WI38 (cell line): ENCODE data around the gene ALDH5A1.
A peak's percentile ranks its signal among the peaks of the same experiment; 100 is the strongest.
"Not testable (repeated sequence)": the region's sequence is repeated elsewhere in the genome, so short reads cannot be mapped to it uniquely, and the experiment has no call there.

Source experiments
- H3K4me3 ChIP-seq: 2 replicates; pipeline ENCODE4 v1.5.1; 2011; ENCODE audit warnings: low read depth, mild to moderate bottlenecking, control low read depth, low read length
- CTCF ChIP-seq: IDR thresholded peaks from 2 replicates; pipeline ENCODE4 v1.5.1; 2012; ENCODE audit warnings: low read depth, mild to moderate bottlenecking, control low read depth, low read length

ALDH5A1 gene

DNA sequence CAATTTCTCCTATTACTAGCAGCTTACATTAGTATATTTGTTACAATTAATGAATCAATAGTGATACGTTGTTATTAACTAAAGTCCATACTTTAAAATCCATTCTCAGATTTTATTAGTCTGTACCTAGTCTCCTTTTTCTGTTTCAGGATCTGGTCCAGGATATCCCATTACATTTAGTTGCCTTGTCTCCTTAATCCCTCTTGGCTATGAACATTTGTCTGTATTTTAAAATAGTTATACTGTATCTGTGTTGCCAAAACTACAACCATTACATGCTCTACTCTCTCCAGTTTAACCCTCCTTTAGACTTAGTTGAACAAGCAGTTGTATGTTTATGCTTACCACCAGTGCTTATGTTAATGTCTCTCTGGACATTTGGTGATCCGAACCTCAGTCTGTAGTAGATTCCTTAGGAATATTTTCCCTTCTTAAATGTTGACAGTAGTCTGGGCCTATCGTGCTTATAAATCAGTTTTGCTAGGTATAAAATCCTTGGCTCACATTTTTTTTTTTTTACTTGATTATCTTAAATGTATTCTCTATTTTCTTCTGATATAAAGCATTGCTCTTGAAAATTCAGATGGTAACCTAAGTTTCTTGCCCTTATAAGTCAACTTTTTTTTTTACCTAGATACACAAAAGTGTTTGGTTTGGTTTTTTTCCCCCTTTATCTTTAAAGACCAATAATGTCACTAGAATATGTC lies 12.2 kb downstream of the ALDH5A1 start:
- TF ChIP-seq CTCF = no peak
- no peak overlapping the region for H3K4me3 ChIP-seq

- H3K4me3 ChIP-seq = not testable (repeated sequence)
These were observed 17.2 kb downstream of the ALDH5A1 start for GRCh38 chr6:24511976-24512375.

GRCh38 chr6:24513602-24514001 lies 18.8 kb downstream of the ALDH5A1 start:
- H3K4me3 ChIP-seq = no peak overlapping the region
- TF ChIP-seq CTCF = no peak

DNA sequence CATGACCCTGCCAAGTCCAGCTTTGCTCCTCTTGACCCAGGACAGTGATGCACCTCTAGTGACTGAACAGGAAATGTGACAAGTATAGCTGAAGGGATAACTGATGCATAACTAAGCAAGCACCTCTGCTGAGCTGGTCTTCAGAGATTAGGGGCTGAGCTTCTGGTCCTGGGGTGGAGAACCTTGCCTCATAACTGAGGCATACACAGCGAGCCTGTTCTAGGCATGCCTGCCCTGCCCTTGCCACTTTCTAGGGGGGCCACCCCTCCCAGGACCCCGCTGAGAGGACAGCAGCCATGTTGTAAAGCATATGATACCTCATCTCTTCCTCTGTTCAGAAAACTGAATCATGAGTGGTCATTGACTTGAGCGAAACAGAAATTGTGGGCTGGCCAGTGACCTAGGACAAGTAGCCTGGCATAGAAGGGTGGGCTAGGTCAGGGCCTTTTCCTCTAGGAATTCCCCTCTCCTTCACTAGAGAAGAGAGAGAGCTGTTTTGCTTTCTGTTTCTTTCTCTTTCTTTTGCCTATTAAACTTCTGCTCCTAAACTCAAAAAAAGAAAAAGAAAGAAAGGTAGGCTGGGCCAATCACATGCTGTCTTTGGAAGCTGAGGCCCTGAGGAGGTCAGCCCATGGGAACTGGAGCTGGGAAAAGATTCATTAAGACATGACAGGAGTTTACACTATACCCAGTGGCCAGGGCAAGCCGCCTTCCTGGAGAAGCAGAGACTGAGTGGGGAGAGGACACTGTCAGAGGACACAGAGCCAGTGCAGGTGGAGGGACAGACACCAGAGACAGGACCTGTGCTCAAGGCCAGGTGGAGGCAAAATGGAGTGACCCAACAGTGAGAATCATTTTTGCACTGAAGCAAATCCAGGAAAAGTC lies 23.1 kb downstream of the ALDH5A1 start:
- no peak overlapping the region for H3K4me3 ChIP-seq
- no peak for TF ChIP-seq CTCF

DNA sequence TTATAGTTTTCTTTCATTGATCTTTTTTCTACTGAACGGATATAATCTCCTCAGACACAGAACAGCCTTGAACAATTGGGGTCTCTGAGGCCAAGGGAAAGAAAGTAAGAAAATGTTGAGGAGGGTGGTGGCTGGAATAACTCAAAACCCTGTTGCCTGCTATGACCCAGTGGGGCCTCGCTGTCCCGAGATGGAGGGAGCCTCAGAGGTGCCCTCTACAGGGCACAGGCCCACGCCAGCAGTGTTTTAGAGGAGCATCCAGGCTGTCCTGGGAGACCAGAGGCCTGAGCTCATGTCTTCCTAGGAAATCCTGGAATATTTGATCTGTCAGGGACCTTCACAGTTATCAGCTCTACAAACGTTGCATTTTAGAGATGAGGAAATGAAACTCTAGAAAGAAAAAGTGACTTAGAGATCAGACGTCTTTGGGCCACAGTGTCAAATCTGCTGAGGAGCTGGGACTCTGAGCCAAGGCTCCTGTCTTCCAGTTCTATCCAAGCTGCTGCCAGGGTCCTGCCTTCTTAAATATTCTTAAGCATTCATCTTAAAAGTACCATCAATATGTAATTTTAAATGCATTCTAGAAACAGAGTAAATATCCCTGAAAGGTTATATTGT lies 26.3 kb downstream of the ALDH5A1 start:
- TF ChIP-seq CTCF = peak; percentile 63
- no peak overlapping the region for H3K4me3 ChIP-seq

DNA sequence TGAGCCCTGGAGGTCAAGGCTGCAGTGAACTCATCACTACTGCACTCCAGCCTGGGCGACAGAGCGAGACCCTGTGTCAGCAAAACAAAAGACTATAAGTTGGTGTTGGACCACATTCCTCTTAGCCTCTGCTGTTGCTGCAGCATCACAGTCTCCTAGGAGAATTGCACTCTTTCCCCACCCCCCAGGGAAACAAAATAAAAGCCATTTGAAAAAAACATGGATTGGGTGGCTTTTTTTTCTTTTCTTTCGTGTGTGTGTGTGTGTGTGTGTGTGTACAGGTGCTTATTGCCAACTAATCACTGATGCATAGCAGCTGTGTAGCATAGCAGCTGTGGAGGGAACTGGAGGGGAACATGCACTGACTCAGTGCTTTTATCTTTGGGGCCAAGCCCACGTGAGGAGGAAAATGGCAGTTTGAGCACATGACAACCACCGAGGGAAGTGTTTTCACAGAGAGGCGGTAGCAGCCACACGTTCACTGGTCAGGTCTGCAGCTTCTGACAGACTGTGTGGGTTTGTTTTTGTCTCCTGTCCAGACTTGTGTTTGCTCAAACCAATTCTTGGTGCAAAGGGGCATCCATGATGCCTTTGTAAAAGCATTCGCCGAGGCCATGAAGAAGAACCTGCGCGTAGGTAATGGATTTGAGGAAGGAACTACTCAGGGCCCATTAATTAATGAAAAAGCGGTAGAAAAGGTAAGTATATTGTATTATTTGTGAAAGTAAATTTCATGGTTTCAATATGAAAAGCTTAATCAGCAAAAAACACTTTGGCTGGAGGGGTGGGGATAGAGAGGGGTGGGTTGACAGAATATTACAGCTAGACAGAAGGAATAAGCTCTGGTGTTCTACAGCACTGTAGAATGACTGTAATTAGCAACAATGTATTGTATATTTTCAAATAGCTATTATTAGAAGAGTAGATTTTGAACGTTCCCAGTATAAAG lies 27.7 kb downstream of the ALDH5A1 start:
- no peak overlapping the region for H3K4me3 ChIP-seq
- TF ChIP-seq CTCF = no peak

- TF ChIP-seq CTCF = no peak
- no peak overlapping the region for H3K4me3 ChIP-seq
These were observed 29.6 kb downstream of the ALDH5A1 start for GRCh38 chr6:24524329-24524728.
